K562 (cell line): ENCODE data around the gene POLD4. TPM values are rescaled to one million over a fixed set of nuclear protein-coding genes. Genes with fewer than 3 reads are reported as not detected.
A peak's percentile ranks its signal among the peaks of the same experiment; 100 is the strongest.

Experiments
- ATAC-seq: fragments of 200-7000 bp; cut with Tn5 transposase; 3 replicates; pipeline ENCODE4 v1.9.1; 2020; ENCODE audit warnings: moderate library complexity
- BruUV-seq: library from RNA; stranded (reverse); fragments of 400-500 nt; replicated peaks from 2 replicates; lab custom pipeline; 2021; lab: Mats Ljungman, UMichigan
- CTCF ChIA-PET: fragments of 300-600 bp; formaldehyde crosslinking; extraction: SDS; loops from one replicate; lab custom pipeline; 2021; ENCODE audit warnings: low intra/inter-chr PET ratio; lab: Yijun Ruan, JAX
- POLR2A ChIA-PET: fragments of 300-600, 350-650 bp; sonication (Branson Sonifier 250); formaldehyde crosslinking; extraction: SDS; loops from one replicate; lab custom pipeline; 2021; ENCODE audit warnings: antibody characterized with exemption, inconsistent platforms; lab: Yijun Ruan, JAX
- DNase-seq, 4 experiments: peaks; one replicate each; pipeline versions ENCODE4 v3.0.0 to v3.0.0-alpha.2; 2011 to 2018; ENCODE audit warnings: low spot score in 3 of 4, mixed read lengths in 3 of 4; ENCODE audit errors: extremely low read depth in 1 of 4
- FAIRE-seq: peaks from 2 replicates; lab custom pipeline; 2011; peaks lifted over from hg19 to GRCh38; lab: Jason Lieb, UNC
- H2AFZ ChIP-seq: 2 replicates; pipeline ENCODE4 v1.6.0; 2011; ENCODE audit warnings: low read depth, low read length, control low read depth, inconsistent platforms
- H3K27ac ChIP-seq: fragments of 200-600 bp; 3 replicates; pipeline ENCODE4 v1.8.0; 2011; ENCODE audit warnings: low read depth, mild to moderate bottlenecking, control low read depth, inconsistent platforms, low read length, moderate library complexity, mixed read lengths; ENCODE audit errors: extremely low read depth
- H3K27me3 ChIP-seq, 2 experiments: fragments of 300-600 bp in 1 of 2; 2 replicates in 1 of 2; 3 replicates in 1 of 2; pipeline versions ENCODE4 v1.6.0 to v1.8.0; 2011; ENCODE audit warnings: inconsistent platforms in 2 of 2, low read length in 2 of 2, mild to moderate bottlenecking in 1 of 2, mixed read lengths in 1 of 2, moderate library complexity in 1 of 2; ENCODE audit not compliant: control insufficient read depth in 2 of 2, insufficient read depth in 2 of 2
- H3K36me3 ChIP-seq: fragments of 300-600 bp; 3 replicates; pipeline ENCODE4 v1.8.0; 2011; ENCODE audit warnings: mild to moderate bottlenecking, low read length, inconsistent platforms; ENCODE audit not compliant: control insufficient read depth, insufficient read depth
- H3K4me1 ChIP-seq, 2 experiments: fragments of 200-600 bp in 1 of 2; replicated peaks in 1 of 2; 2 replicates in 1 of 2; 3 replicates in 1 of 2; pipeline versions ENCODE4 v1.5.1 to v1.8.0; 2011; ENCODE audit warnings: inconsistent platforms in 2 of 2, low read length in 2 of 2, mild to moderate bottlenecking in 1 of 2, mixed read lengths in 1 of 2, moderate library complexity in 1 of 2; ENCODE audit not compliant: control insufficient read depth in 2 of 2, insufficient read depth in 2 of 2
- H3K4me2 ChIP-seq: 2 replicates; pipeline ENCODE4 v1.6.1; 2011; ENCODE audit warnings: low read length, control low read depth, inconsistent platforms, mixed read lengths; ENCODE audit not compliant: insufficient read depth
- H3K4me3 ChIP-seq: fragments of 200-600 bp; sonication (generic), shearing (Covaris generic); 2 replicates; pipeline ENCODE4 v1.5.1; 2016; ENCODE audit warnings: control low read depth, inconsistent platforms
- H3K79me2 ChIP-seq: fragments of 200-600 bp; 3 replicates; pipeline ENCODE4 v1.8.0; 2011; ENCODE audit warnings: low read length, inconsistent platforms; ENCODE audit not compliant: control insufficient read depth, insufficient read depth
- H3K9ac ChIP-seq, 2 experiments: 2 replicates each; pipeline versions ENCODE4 v1.6.0 to v1.6.1; 2011; ENCODE audit warnings: low read depth in 2 of 2, low read length in 2 of 2, control low read depth in 1 of 2, inconsistent platforms in 1 of 2, mild to moderate bottlenecking in 1 of 2, mixed read lengths in 1 of 2; ENCODE audit not compliant: insufficient read depth in 1 of 2
- H3K9me1 ChIP-seq: one replicate; pipeline ENCODE4 v1.6.0; 2011; ENCODE audit warnings: inconsistent platforms, mild to moderate bottlenecking, low read length, moderate library complexity; ENCODE audit not compliant: control insufficient read depth, insufficient read depth
- H3K9me3 ChIP-seq: replicated peaks from 2 replicates; pipeline ENCODE4 v1.5.1; 2011; ENCODE audit warnings: low read depth, low read length, inconsistent platforms; ENCODE audit not compliant: control insufficient read depth, insufficient read depth
- H4K20me1 ChIP-seq: replicated peaks from 2 replicates; pipeline ENCODE4 v1.6.1; 2011; ENCODE audit warnings: low read length, inconsistent platforms, mixed read lengths; ENCODE audit not compliant: control insufficient read depth, insufficient read depth
- CTCF ChIP-seq, 3 experiments: IDR thresholded peaks in 2 of 3; conservative IDR thresholded peaks in 1 of 3; 2 replicates each; pipeline ENCODE4 v1.5.1; 2011 to 2012; ENCODE audit warnings: low read length in 3 of 3, mild to moderate bottlenecking in 3 of 3, control low read depth in 2 of 3, improper control_type of control experiment in 1 of 3, inconsistent platforms in 1 of 3, low read depth in 1 of 3, mixed read lengths in 1 of 3, moderate library complexity in 1 of 3; ENCODE audit not compliant: insufficient read depth in 2 of 3
- RAD21 ChIP-seq, 2 experiments: fragments of 250-450 bp in 1 of 2; fragments of 450-650 bp in 1 of 2; sonication (Bioruptor Pico) in 1 of 2; formaldehyde crosslinking in 1 of 2; IDR thresholded peaks in 1 of 2; conservative IDR thresholded peaks in 1 of 2; 2 replicates each; pipeline versions ENCODE4 v1.4.0 to v1.8.0; 2020 to 2022; ENCODE audit warnings: mild to moderate bottlenecking in 2 of 2, moderate library complexity in 1 of 2
- RCOR1 ChIP-seq, 2 experiments: IDR thresholded peaks; 2 replicates each; pipeline ENCODE4 v1.6.1; 2012; ENCODE audit warnings: low read depth in 2 of 2, low read length in 2 of 2, borderline replicate concordance in 1 of 2, improper control_type of control experiment in 1 of 2
- SMC3 ChIP-seq: conservative IDR thresholded peaks from 2 replicates; pipeline ENCODE4 v1.6.1; 2011; ENCODE audit warnings: low read depth, low read length, improper control_type of control experiment; ENCODE audit not compliant: insufficient read depth
- SNAPC5 ChIP-seq: fragments of 250-450 bp; sonication (Bioruptor Pico); IDR thresholded peaks from 2 replicates; pipeline ENCODE4 v1.8.0; 2021; ENCODE audit warnings: moderate library complexity, mild to moderate bottlenecking, inconsistent platforms
- ZKSCAN1 ChIP-seq: fragments of 150-350 bp; IDR thresholded peaks from 2 replicates; pipeline ENCODE4 v1.6.1; 2016; ENCODE audit warnings: low read depth, low read length
- ZNF785 ChIP-seq: fragments of 250-450 bp; sonication (Bioruptor Pico); IDR thresholded peaks from 2 replicates; pipeline ENCODE4 v1.4.0; 2020; ENCODE audit warnings: mild to moderate bottlenecking
- WGBS: fragments of 100-300 bp; shearing (Covaris generic); methylation state at CpG from one replicate; pipeline ENCODE4 v1.1.6; 2016; ENCODE audit warnings: low coverage, mixed read lengths; ENCODE audit not compliant: insufficient coverage; ENCODE audit errors: missing lambda C conversion rate; 5-methylcytosine and 5-hydroxymethylcytosine counted together
- in situ Hi-C: fragments of 300-500 bp; cut with MboI; formaldehyde crosslinking; loops from 4 replicates; pipeline ENCODE4 v1.15.0; 2018; ENCODE audit warnings: inconsistent platforms, mixed read lengths
- intact Hi-C: fragments of 100-400 bp; cut with micrococcal nuclease; formaldehyde crosslinking; loops from 2 replicates; pipeline ENCODE4 v1.14.2; 2022
- polyA plus RNA-seq, 8 experiments: library from polyadenylated mRNA; depleted of rRNA in 4 of 8; stranded (reverse) in 5 of 8; unstranded in 3 of 8; fragments of >200 nt; fragmentation: Nextera tagmentation in 2 of 8; fragmentation: Illumina TruSeq in 1 of 8; extraction: Ambion mirVana in 2 of 8; extraction: Trizol in 1 of 8; gene quantifications; 2 replicates each; pipeline versions ENCODE4 v1.2.1 to v1.2.3, GENCODE V29; 2011 to 2014; ENCODE audit warnings: inconsistent platforms in 1 of 8, missing spikeins in 1 of 8
- total RNA-seq, 7 experiments: library from RNA; depleted of rRNA in 6 of 7; stranded (reverse); fragments of >200 nt in 6 of 7; fragmentation: Illumina TruSeq in 2 of 7; extraction: Trizol in 2 of 7; gene quantifications; 2 replicates each; pipeline versions ENCODE4 v1.2.1 to v1.2.3, GENCODE V29; 2011 to 2021; ENCODE audit warnings: low replicate concordance in 1 of 7
- TF ChIP-seq, protein P1 (sequence below), 2 experiments: fragments of 450-650 bp in 1 of 2; sonication (generic) in 1 of 2; formaldehyde crosslinking in 1 of 2; IDR thresholded peaks; 2 replicates each; pipeline versions ENCODE4 v1.7.1 to v1.9.0; 2016 to 2022; ENCODE audit warnings: inconsistent platforms in 1 of 2, mild to moderate bottlenecking in 1 of 2, missing genetic modification reagents in 1 of 2

Gene POLD4
- total and polyA plus RNA-seq, 9 of the 15 experiments (the other 6 are each of a cell fraction or from before 2014, with no cell fraction given): 5.8 to 64.5 (median 18.3) TPM

DNA sequence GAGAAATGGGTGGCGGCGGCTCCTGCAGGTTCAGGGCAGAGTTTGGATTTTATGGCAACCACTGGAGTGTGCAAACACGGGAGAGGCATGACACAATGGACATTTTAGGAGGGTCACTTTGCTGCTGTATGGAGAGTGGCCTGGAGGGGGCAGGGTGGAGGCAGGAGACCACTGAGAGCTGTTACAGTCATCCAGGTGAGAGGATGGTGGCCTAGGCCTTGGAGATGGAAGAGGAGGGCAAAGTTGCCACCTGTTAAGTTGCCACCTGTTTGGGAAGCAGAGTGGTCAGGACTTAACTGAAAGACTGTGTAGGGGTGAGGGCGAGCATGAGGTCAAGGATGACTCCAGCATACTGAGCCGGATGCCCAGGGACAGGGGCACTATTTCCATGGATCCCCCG is 36.1 kb upstream of the POLD4 start:
- DNase-seq: peak; percentile 57 to 77 (median 65)
- Histone ChIP-seq H3K4me3 (no peak overlapping the region), H2AFZ (no peak overlapping the region), H3K4me1 (peaks cover 7 to 56% of the 10 kb centered on the region in 2 experiments; a peak in 4 of 5 replicates), H3K27me3 (no peaks in the 10 kb centered on the region), H3K79me2 (peaks cover 25% of the 10 kb centered on the region), H3K36me3 (peaks cover 13% of the 10 kb centered on the region; the same call in 2 of the 3 replicates), H3K27ac (no peak overlapping the region), H3K4me2 (no peak overlapping the region), H3K9me1 (peaks cover 3% of the 10 kb centered on the region), H3K9me3 (no peaks in the 10 kb centered on the region), H3K9ac (peak overlapping the region in 1 of 2 experiments; percentile 11; a peak in 1 of 4 replicates), H4K20me1 (no peaks in the 10 kb centered on the region; the same call in 1 of the 2 replicates)
- FAIRE-seq: peak; percentile 87
- POLR2A ChIA-PET: interaction anchor here (0.5 to 0.8 kb wide), 4 partner anchors 8 to 414 kb away, joined by 3 to 4 read pairs (median 4); no protein-coding TSS in a partner anchor
- CTCF ChIA-PET: no interaction called here
- in situ Hi-C loops: no loop called here
- ATAC-seq: peak; percentile 76
- intact Hi-C loops: no loop called here
- WGBS: 56% methylated on average over 4 of the region's 6 CpGs
- BruUV-seq: no TSS peak
- TF ChIP-seq SNAPC5 (CRISPR knock-in tag) (no peak), ZNF785 (CRISPR knock-in tag) (no peak), RAD21 (CRISPR knock-in tag; conservative IDR thresholded peaks at IDR 0.05 in 1 of 2, IDR thresholded peaks at IDR 0.05 in 1 of 2) (peak; percentile 46 to 71), ZKSCAN1 (no peak), CTCF (IDR thresholded peaks at IDR 0.05 in 2 of 3, conservative IDR thresholded peaks at IDR 0.05 in 1 of 3; ENCODE audit: insufficient read depth in 2 of 3, low read depth in 1 of 3, low read length in 3 of 3) (peak; percentile 71 to 86 (median 78)), RCOR1 (IDR thresholded peaks at IDR 0.05; ENCODE audit: borderline replicate concordance in 1 of 2, low read depth in 2 of 2, low read length in 2 of 2) (0 out of 4 replicates have a peak, but pooled peaks of 1 of the 2 experiments have one; percentile 29), SMC3 (peak; percentile 64)
- TF ChIP-seq, protein P1, sequence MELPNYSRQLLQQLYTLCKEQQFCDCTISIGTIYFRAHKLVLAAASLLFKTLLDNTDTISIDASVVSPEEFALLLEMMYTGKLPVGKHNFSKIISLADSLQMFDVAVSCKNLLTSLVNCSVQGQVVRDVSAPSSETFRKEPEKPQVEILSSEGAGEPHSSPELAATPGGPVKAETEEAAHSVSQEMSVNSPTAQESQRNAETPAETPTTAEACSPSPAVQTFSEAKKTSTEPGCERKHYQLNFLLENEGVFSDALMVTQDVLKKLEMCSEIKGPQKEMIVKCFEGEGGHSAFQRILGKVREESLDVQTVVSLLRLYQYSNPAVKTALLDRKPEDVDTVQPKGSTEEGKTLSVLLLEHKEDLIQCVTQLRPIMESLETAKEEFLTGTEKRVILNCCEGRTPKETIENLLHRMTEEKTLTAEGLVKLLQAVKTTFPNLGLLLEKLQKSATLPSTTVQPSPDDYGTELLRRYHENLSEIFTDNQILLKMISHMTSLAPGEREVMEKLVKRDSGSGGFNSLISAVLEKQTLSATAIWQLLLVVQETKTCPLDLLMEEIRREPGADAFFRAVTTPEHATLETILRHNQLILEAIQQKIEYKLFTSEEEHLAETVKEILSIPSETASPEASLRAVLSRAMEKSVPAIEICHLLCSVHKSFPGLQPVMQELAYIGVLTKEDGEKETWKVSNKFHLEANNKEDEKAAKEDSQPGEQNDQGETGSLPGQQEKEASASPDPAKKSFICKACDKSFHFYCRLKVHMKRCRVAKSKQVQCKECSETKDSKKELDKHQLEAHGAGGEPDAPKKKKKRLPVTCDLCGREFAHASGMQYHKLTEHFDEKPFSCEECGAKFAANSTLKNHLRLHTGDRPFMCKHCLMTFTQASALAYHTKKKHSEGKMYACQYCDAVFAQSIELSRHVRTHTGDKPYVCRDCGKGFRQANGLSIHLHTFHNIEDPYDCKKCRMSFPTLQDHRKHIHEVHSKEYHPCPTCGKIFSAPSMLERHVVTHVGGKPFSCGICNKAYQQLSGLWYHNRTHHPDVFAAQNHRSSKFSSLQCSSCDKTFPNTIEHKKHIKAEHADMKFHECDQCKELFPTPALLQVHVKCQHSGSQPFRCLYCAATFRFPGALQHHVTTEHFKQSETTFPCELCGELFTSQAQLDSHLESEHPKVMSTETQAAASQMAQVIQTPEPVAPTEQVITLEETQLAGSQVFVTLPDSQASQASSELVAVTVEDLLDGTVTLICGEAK (IDR thresholded peaks at IDR 0.05): no peak
- TF ChIP-seq, protein P1 (CRISPR knock-in tag; IDR thresholded peaks at IDR 0.05): no peak
